Endothelial cell of umbilical vein (primary cell): ENCODE measurements around the gene SH3BP1.

ENCODE experiments used
- CTCF ChIP-seq, 2 donors: IDR thresholded peaks; 1 replicate in 1 of 2; 2 replicates in 1 of 2; pipeline ENCODE4 v1.5.1; 2011; ENCODE audit warnings: low read length in 2 of 2, mild to moderate bottlenecking in 2 of 2, moderate library complexity in 2 of 2, control low read depth in 1 of 2, inconsistent platforms in 1 of 2, low read depth in 1 of 2; ENCODE audit not compliant: insufficient read depth in 1 of 2; ENCODE audit errors: extremely low read depth in 1 of 2
- MYC ChIP-seq: IDR thresholded peaks from one replicate; pipeline ENCODE4 v1.6.1; 2011; ENCODE audit warnings: mild to moderate bottlenecking, low read depth, low read length

- no peak for TF ChIP-seq MYC
- no peak for TF ChIP-seq CTCF (IDR thresholded peaks at IDR 0.05; ENCODE audit: extremely low read depth in 1 of 2, insufficient read depth in 1 of 2, low read depth in 1 of 2, low read length in 2 of 2)
Measured at GRCh38 chr22:37681001-37681424, 41.5 kb downstream of the SH3BP1 start.
